Cardiac fibroblast (primary cell): ENCODE data around the gene COL5A1.

ENCODE experiments used
- DNase-seq, 2 donors: peaks; one replicate each; pipeline versions ENCODE4 v3.0.0 to v3.0.0-alpha.2; 2010; ENCODE audit warnings: low read depth in 2 of 2
- H3K4me3 ChIP-seq, 2 donors: replicated peaks in 1 of 2; 1 replicate in 1 of 2; 2 replicates in 1 of 2; pipeline ENCODE4 v1.5.1; 2011; ENCODE audit warnings: low read depth in 2 of 2, low read length in 2 of 2, mild to moderate bottlenecking in 2 of 2, moderate library complexity in 1 of 2
- TF ChIP-seq, protein P1 (sequence below): IDR thresholded peaks from one replicate; pipeline ENCODE4 v1.5.1; 2011; ENCODE audit warnings: low read depth, mild to moderate bottlenecking, low read length, inconsistent platforms

The COL5A1 gene

DNA sequence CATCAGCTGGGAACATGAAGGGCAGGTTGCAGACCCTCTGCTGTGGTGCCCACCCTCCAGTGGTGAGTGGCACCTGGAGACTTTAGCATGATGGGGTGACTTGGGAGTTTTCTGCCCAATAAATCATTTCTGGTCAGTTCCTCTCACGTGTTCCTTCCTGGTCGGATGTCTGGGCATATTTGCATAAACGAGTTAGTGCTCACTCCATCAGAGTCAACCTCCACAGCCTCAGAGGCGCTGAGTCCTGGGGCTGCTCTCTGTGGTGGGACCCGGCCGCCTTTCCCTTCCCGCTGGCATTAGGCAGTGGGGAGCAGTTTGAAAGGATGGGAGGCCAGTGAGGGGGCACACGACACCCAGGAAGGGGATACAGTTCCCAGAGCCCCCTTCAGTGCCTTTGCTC lies 125.0 kb downstream of the COL5A1 start:
- TF ChIP-seq, protein P1, sequence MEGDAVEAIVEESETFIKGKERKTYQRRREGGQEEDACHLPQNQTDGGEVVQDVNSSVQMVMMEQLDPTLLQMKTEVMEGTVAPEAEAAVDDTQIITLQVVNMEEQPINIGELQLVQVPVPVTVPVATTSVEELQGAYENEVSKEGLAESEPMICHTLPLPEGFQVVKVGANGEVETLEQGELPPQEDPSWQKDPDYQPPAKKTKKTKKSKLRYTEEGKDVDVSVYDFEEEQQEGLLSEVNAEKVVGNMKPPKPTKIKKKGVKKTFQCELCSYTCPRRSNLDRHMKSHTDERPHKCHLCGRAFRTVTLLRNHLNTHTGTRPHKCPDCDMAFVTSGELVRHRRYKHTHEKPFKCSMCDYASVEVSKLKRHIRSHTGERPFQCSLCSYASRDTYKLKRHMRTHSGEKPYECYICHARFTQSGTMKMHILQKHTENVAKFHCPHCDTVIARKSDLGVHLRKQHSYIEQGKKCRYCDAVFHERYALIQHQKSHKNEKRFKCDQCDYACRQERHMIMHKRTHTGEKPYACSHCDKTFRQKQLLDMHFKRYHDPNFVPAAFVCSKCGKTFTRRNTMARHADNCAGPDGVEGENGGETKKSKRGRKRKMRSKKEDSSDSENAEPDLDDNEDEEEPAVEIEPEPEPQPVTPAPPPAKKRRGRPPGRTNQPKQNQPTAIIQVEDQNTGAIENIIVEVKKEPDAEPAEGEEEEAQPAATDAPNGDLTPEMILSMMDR, result no peak
- H3K4me3 ChIP-seq, result no peak overlapping the region
- DNase-seq, result no peak

DNA sequence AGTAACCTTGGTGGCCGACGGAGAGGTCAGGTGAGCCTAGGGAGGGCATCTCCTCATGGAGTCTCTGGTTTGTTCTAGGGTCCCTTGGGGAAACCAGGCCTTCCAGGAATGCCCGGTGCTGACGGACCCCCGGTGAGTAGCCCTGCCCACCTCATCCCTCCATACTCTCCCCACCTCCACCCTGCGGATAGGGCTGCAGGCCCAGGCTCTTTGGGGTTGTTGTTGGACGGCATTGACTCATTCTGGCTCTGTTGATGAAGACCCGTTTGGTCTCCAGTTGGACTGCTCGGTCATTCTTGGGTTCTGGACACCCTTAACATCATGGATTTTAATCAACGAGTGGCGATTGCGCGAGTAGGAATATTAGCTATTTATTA lies 126.7 kb downstream of the COL5A1 start:
- DNase-seq, result no peak

DNA sequence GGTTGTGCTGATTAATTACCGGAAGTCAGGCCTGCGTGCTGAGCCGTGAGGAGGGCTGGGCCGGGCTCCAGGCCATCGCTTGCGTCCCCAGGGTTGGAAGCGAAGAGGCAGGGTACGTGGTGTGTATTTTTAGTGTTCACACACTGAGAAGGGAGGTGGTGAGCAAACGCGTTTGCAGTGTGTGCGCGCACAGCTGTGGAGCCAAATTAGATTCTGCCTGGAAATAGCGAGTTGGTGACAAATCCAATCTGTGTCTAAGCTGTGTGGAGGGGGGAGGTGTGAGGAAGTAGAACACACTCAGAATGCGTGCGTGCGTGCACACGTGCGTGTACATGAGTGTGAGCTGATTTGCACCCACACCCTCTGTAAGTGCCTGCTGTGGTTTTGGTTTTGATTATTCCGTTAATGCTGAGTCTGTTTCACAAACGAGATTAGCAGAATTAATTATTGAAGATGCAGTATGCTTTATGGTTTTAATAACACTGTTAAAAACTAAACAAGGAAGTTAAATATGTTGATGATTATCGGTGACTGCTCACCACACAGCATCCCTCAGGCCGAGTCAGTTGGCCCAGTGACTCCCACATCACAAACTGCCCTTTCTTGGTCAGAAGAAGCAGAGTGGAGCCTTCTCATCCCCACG lies 127.2 kb downstream of the COL5A1 start:
- TF ChIP-seq, protein P1, result no peak
- H3K4me3 ChIP-seq, result no peak overlapping the region
- DNase-seq, result peak in 1 of 2 donors; percentile 53

More for the DNA sequence above, 126.7 kb downstream of the COL5A1 start:
- TF ChIP-seq, protein P1, result no peak
- H3K4me3 ChIP-seq, result no peak overlapping the region

DNA sequence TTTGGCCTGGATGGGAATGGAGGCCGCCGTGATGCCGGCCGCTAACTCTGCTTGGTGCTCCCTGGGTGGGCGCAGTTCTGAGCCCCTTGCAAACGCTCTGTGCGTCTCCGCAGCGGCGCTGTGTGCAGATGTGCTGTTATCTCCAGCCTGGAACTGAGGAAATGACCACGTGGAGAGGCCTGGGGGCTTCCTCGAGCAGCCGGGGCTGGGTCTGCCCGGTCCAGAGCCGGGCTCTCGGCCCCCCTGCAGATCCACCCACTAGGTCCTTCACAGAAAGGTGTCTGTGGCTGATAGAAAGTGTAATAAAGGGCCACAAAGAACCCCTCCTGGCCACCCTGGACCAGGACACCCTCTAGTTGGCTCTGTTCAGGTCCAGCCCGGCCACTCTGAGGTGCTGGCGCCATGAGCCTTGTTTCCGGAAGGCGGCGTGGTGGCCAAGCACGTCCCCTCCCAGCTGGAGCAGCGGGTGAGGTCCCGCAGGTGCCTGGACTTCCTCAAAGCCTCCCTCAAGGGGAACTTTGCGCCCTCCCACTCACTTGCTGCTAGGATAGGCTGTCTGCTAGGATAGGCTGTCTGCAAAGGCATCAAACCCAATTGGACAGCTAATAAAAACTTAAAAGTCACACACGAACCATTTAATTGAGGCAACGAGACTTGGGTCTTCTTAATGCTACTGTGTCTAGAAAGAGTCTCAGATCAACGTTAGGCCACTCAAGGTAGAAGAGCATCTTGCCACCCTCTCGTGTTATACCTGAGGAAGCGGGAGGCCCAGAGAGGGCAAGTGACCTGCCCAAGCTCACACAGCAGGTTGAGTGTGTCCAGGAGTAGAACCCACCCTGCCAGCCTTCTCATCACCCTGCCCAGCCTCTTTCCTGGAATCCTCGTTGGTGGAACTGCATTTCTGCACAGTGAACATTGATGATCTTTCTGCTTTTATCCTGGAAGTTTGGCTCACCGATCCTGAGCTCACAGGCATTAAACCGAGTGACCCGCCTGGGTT lies 129.7 kb downstream of the COL5A1 start:
- DNase-seq, result no peak
- TF ChIP-seq, protein P1, result no peak
- no peak overlapping the region for H3K4me3 ChIP-seq

DNA sequence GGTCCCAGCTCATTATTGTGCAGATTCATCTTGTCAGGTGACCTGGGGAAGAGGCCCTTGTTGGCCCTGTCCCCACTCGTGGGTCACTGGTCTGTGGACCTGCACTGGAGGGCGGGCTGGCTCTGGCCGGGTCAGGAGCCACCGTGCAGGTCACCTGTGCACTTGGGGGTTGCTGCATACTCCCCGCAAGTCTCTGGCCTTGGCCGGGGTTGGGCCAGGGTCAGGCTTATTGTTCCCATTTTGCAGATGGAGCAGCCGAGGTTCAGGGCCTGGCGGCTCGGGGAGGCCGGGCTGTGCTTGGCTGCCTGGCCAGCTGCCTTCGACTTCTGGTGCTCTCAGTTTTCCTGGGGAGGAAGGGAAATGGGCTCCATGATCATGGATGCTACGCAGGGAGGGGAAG lies 130.7 kb downstream of the COL5A1 start:
- no peak overlapping the region for H3K4me3 ChIP-seq
- DNase-seq, result no peak
- TF ChIP-seq, protein P1, result no peak

DNA sequence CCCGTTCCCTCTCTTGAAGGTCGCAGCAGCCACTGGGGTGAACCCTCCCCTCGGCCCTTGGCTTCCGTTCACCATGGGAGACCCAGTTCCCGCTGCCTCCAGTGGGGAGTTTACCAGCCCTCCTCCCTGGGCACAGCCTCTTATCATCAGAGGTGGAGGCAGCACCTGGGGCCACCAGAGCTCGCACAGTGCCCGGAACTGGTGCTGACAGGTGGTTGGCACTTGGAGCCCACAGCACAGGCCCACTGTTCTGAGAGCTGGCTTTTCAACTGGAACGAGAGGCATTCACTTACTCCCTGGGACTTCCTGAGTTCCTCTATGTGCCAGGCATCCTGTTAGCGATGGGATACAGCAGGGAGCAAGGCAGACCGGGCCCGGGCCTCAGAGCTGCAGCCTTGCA lies 132.2 kb downstream of the COL5A1 start:
- TF ChIP-seq, protein P1, result no peak
- no peak for DNase-seq
- H3K4me3 ChIP-seq, result no peak overlapping the region
